Left lung (tissue), 10 donors: ENCODE results near the gene HYPK. TPM values are rescaled to one million over a fixed set of nuclear protein-coding genes. Genes with fewer than 3 reads are reported as not detected.
"Not testable (repeated sequence)": the region's sequence is repeated elsewhere in the genome, so short reads cannot be mapped to it uniquely, and the experiment has no call there.

ENCODE experiments used
- ATAC-seq: fragments of 200-7000 bp; cut with Tn5 transposase; one replicate; pipeline ENCODE4 v1.9.1; 2020; ENCODE audit warnings: moderate library complexity
- DNase-seq, 4 donors: peaks; one replicate each; pipeline ENCODE4 v3.0.0-alpha.2; 2013 to 2020
- H3K27ac ChIP-seq, 2 donors: fragments of 200-600 bp; sonication (generic) in 1 of 2; one replicate each; pipeline versions ENCODE4 v1.5.0 to v1.8.0; 2020 to 2021
- H3K27me3 ChIP-seq, 2 donors: fragments of 200-600 bp; sonication (generic) in 1 of 2; one replicate each; pipeline versions ENCODE4 v1.5.0 to v1.8.0; 2020 to 2021
- H3K36me3 ChIP-seq, 2 donors: fragments of 200-600 bp; sonication (generic) in 1 of 2; one replicate each; pipeline versions ENCODE4 v1.5.0 to v1.8.0; 2020 to 2021
- H3K4me1 ChIP-seq, 2 donors: fragments of 200-600 bp; one replicate each; pipeline ENCODE4 v1.8.0; 2021
- H3K4me3 ChIP-seq, 2 donors: fragments of 200-600 bp; sonication (generic) in 1 of 2; one replicate each; pipeline versions ENCODE4 v1.5.0 to v1.8.0; 2020 to 2021; ENCODE audit warnings: mild to moderate bottlenecking in 1 of 2
- H3K9me3 ChIP-seq, 2 donors: fragments of 200-600 bp; sonication (generic) in 1 of 2; one replicate each; pipeline versions ENCODE4 v1.5.0 to v1.8.0; 2020 to 2021
- intact Hi-C, 2 donors: fragments of 100-400 bp; cut with DNase I; formaldehyde crosslinking; loops; one replicate each; pipeline versions ENCODE4 v1.11.2 to v1.14.2; 2022
- polyA plus RNA-seq, 6 donors: library from polyadenylated mRNA; unstranded; fragments of 120-200 nt; gene quantifications; one replicate each; pipeline ENCODE4 v1.2.1, GENCODE V29; 2013; ENCODE audit not compliant: insufficient read length in 6 of 6
- total RNA-seq, 2 donors: library from RNA; stranded (reverse); fragmentation: NEBNext Ultra II Directional; extraction: Animal tissue kit (Norgen Biotek cat#: 25700); gene quantifications; one replicate each; pipeline ENCODE4 v1.2.1, GENCODE V29; 2021
- TF ChIP-seq, protein P1 (sequence below), 2 donors: fragments of 200-600 bp; sonication (generic) in 1 of 2; IDR thresholded peaks; one replicate each; pipeline versions ENCODE4 v1.5.0 to v1.8.0; 2021; ENCODE audit warnings: antibody characterized with exemption in 2 of 2
- donor health status: DM: no; HTN: yes; CAD: no.
- donor health status: DM: no; HTN: no; CAD: no.

The HYPK gene
- total and polyA plus RNA-seq, 8 donors = 9.2 to 28.1 (median 15.7) TPM

GRCh38 chr15:43795197-43795596 lies 5.2 kb upstream of the HYPK start:
- H3K9me3 ChIP-seq = no peaks in the 10 kb centered on the region
- H3K27me3 ChIP-seq = no peaks in the 10 kb centered on the region
- peaks cover 24 to 64% of the 10 kb centered on the region in 2 donors for H3K4me1 ChIP-seq
- no peak overlapping the region for H3K4me3 ChIP-seq
- peaks cover 0 to 50% of the 10 kb centered on the region in 2 donors for H3K36me3 ChIP-seq
- intact Hi-C loops = no loop called here
- DNase-seq (no peak), ATAC-seq (no peak)
- TF ChIP-seq, protein P1, sequence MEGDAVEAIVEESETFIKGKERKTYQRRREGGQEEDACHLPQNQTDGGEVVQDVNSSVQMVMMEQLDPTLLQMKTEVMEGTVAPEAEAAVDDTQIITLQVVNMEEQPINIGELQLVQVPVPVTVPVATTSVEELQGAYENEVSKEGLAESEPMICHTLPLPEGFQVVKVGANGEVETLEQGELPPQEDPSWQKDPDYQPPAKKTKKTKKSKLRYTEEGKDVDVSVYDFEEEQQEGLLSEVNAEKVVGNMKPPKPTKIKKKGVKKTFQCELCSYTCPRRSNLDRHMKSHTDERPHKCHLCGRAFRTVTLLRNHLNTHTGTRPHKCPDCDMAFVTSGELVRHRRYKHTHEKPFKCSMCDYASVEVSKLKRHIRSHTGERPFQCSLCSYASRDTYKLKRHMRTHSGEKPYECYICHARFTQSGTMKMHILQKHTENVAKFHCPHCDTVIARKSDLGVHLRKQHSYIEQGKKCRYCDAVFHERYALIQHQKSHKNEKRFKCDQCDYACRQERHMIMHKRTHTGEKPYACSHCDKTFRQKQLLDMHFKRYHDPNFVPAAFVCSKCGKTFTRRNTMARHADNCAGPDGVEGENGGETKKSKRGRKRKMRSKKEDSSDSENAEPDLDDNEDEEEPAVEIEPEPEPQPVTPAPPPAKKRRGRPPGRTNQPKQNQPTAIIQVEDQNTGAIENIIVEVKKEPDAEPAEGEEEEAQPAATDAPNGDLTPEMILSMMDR (IDR thresholded peaks at IDR 0.05) = no peak
- peak overlapping the region; percentile 94 for H3K27ac ChIP-seq

- Histone ChIP-seq H3K9me3 (no peaks in the 10 kb centered on the region), H3K36me3 (peaks cover 0 to 50% of the 10 kb centered on the region in 2 donors), H3K4me1 (peaks cover 25 to 68% of the 10 kb centered on the region in 2 donors), H3K27ac (no peak overlapping the region), H3K4me3 (no peak overlapping the region), H3K27me3 (no peaks in the 10 kb centered on the region)
- TF ChIP-seq, protein P1 (IDR thresholded peaks at IDR 0.05) = no peak
- intact Hi-C loops = no loop called here
- no peak for DNase-seq
- ATAC-seq = no peak
Observed at GRCh38 chr15:43795997-43796396, 4.4 kb upstream of the HYPK start.

DNA sequence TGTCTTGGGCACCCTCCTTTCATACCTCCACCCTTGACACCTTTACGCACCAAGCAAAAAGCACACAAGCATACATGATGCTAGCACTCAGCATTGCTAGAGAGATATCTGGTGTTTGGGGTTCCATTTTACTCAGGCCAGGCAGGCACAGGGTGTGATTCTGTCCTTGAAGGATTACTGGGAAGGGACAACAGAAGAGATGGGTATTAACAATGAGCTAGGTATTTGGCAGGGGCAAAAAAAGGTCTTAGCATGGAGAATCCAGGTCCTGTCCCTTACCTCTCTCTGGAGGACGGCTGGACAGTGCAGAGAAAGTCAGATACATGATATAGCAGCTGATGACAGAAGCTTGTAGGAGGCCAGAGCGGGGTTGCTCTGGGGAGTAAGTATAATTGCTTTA lies 3.8 kb upstream of the HYPK start:
- Histone ChIP-seq H3K36me3 (peaks cover 0 to 52% of the 10 kb centered on the region in 2 donors), H3K9me3 (no peaks in the 10 kb centered on the region), H3K4me3 (no peak overlapping the region), H3K27me3 (no peaks in the 10 kb centered on the region), H3K4me1 (peaks cover 30 to 71% of the 10 kb centered on the region in 2 donors), H3K27ac (no peak overlapping the region)
- intact Hi-C loops = no loop called here
- DNase-seq (no peak), ATAC-seq (no peak)
- TF ChIP-seq, protein P1 (IDR thresholded peaks at IDR 0.05) = no peak

DNA sequence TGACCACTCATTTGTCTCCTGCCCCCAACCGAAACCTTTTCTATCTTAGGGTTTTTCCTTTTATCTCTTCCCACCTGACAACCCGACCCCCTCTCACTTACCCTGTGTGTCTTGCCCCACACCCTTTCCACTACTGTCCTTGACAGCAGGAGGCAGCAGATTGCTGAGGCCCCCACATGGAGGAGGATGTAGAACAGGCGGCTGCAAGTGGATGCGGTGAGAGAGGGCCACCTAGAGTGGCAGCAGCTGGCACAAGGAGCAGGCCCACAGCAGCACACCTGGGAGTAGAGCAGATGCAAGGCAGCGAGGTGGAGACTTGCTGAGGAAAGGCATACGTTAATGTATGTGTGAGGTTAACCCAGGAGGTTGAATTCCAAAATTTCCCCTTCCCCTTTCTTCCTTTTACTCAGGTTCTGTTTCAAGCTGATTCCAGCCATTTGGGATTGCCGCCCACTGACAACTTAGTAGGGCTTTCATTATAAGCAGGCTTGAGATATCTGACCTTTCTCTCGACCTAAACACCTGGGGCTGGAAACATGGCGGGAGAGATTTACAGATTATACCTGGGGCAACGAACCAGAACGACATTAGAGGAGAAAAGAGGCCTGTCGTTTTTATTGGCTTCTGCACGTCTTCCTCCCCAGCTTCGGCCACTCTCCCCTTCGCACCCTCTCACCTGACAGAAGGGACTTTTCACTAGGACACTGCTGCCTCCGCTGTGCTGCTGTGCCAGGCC lies 1.0 kb upstream of the HYPK start:
- Histone ChIP-seq H3K27ac (peak overlapping the region; percentile 81 to 97), H3K27me3 (no peaks in the 10 kb centered on the region), H3K4me3 (no peak overlapping the region), H3K9me3 (no peaks in the 10 kb centered on the region), H3K36me3 (peaks cover 0 to 69% of the 10 kb centered on the region in 2 donors), H3K4me1 (peaks cover 20 to 57% of the 10 kb centered on the region in 2 donors)
- no peak for DNase-seq
- ATAC-seq = no peak
- intact Hi-C loops = no loop called here
- TF ChIP-seq, protein P1 (IDR thresholded peaks at IDR 0.05) = no peak

GRCh38 chr15:43799945-43800285 lies 484 bp upstream of the HYPK start, which contains the start of gene SERINC4:
Gene SERINC4 (minus strand): TSS chr15:43800220. CDS start chr15:43799986, 234 bp downstream.
- Histone ChIP-seq H3K9me3 (no peaks in the 10 kb centered on the region), H3K4me3 (peak within 1 kb of the TSS; percentile 86), H3K36me3 (peaks cover 0 to 69% of the 10 kb centered on the region in 2 donors), H3K27me3 (no peaks in the 10 kb centered on the region), H3K27ac (peak within 1 kb of the TSS; percentile 81 to 97), H3K4me1 (peaks cover 14 to 52% of the 10 kb centered on the region in 2 donors)
- intact Hi-C loops = no loop called here
- ATAC-seq (no peak), DNase-seq (no peak)
- TF ChIP-seq, protein P1 (IDR thresholded peaks at IDR 0.05) = no peak

- ATAC-seq, H3K27ac ChIP-seq, DNase-seq, H3K9me3 ChIP-seq, H3K27me3 ChIP-seq, H3K4me3 ChIP-seq, intact Hi-C loops: not testable (repeated sequence)
- Histone ChIP-seq H3K36me3 (peaks cover 0 to 75% of the 10 kb centered on the region in 2 donors), H3K4me1 (peaks cover 12 to 36% of the 10 kb centered on the region in 2 donors)
Observed at GRCh38 chr15:43802676-43803075, 2.3 kb downstream of the HYPK start.
